PC-9 (cell line): ENCODE data around the gene CRYBB2.
"Not testable (repeated sequence)": the region's sequence is repeated elsewhere in the genome, so short reads cannot be mapped to it uniquely, and the experiment has no call there.

Source experiments
- EZH2 ChIP-seq: fragments of 200-600 bp; sonication (generic); IDR thresholded peaks from 2 replicates; pipeline ENCODE4 v1.8.0; 2017; ENCODE audit warnings: antibody characterized with exemption, low read depth
- TF ChIP-seq, protein P1 (sequence below): fragments of 200-600 bp; sonication (generic); conservative IDR thresholded peaks from 2 replicates; pipeline ENCODE4 v1.6.1; 2017; ENCODE audit warnings: mixed run types, antibody characterized with exemption, mild to moderate bottlenecking, moderate library complexity

GRCh38 chr22:25267567-25267966 is 48.1 kb downstream of the CRYBB2 start:
- TF ChIP-seq, protein P1, sequence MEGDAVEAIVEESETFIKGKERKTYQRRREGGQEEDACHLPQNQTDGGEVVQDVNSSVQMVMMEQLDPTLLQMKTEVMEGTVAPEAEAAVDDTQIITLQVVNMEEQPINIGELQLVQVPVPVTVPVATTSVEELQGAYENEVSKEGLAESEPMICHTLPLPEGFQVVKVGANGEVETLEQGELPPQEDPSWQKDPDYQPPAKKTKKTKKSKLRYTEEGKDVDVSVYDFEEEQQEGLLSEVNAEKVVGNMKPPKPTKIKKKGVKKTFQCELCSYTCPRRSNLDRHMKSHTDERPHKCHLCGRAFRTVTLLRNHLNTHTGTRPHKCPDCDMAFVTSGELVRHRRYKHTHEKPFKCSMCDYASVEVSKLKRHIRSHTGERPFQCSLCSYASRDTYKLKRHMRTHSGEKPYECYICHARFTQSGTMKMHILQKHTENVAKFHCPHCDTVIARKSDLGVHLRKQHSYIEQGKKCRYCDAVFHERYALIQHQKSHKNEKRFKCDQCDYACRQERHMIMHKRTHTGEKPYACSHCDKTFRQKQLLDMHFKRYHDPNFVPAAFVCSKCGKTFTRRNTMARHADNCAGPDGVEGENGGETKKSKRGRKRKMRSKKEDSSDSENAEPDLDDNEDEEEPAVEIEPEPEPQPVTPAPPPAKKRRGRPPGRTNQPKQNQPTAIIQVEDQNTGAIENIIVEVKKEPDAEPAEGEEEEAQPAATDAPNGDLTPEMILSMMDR: not testable (repeated sequence)
- TF ChIP-seq EZH2: not testable (repeated sequence)
